Amygdala (tissue), 56 donors: ENCODE data around the gene NES.
A peak's percentile ranks its signal among the peaks of the same experiment; 100 is the strongest.

Experiments
- DNase-seq, 56 donors: peaks; one replicate each; lab custom pipeline; 2025; lab: John Stamatoyannopoulos, UW

NES gene

GRCh38 chr1:156664767-156665411 is 12.3 kb downstream of the NES start:
- DNase-seq = peak in 19 of 56 donors; percentile 18 to 77 (median 37)

- peak in 7 of 56 donors; percentile 8 to 41 (median 25) for DNase-seq
These were observed 13.0 kb downstream of the NES start for GRCh38 chr1:156664046-156664766.

- DNase-seq = peak in 20 of 56 donors; percentile 15 to 57 (median 31)
These were observed 14.0 kb downstream of the NES start for GRCh38 chr1:156663178-156663577.

- DNase-seq = peak in 1 of 56 donors; percentile 23
These were observed 14.5 kb downstream of the NES start for GRCh38 chr1:156662800-156663055.

GRCh38 chr1:156662005-156662799 is 15.0 kb downstream of the NES start:
- DNase-seq = peak in 47 of 56 donors; percentile 22 to 87 (median 58)

- DNase-seq = no peak
These were observed 16.5 kb downstream of the NES start for GRCh38 chr1:156660752-156661112.

- DNase-seq = peak; percentile 49 to 97 (median 85)
These were observed 17.0 kb downstream of the NES start for GRCh38 chr1:156659988-156660751.

GRCh38 chr1:156659661-156659987 is 17.6 kb downstream of the NES start:
- DNase-seq = no peak

- DNase-seq = no peak
These were observed 18.1 kb downstream of the NES start for GRCh38 chr1:156658945-156659574.

- no peak for DNase-seq
These were observed 18.7 kb downstream of the NES start for GRCh38 chr1:156658496-156658895.

- no peak for DNase-seq
These were observed 19.4 kb downstream of the NES start for GRCh38 chr1:156657741-156658319.

GRCh38 chr1:156656806-156657740 is 20.1 kb downstream of the NES start:
- DNase-seq = peak in 53 of 56 donors; percentile 22 to 89 (median 66)

- no peak for DNase-seq
These were observed 21.2 kb downstream of the NES start for GRCh38 chr1:156655904-156656516.

- no peak for DNase-seq
These were observed 21.9 kb downstream of the NES start for GRCh38 chr1:156655151-156655903.

- no peak for DNase-seq
These were observed 22.5 kb downstream of the NES start for GRCh38 chr1:156654700-156655099.

- DNase-seq = no peak
These were observed 24.2 kb downstream of the NES start for GRCh38 chr1:156652992-156653355.

- DNase-seq = no peak
These were observed 24.8 kb downstream of the NES start for GRCh38 chr1:156652131-156652991.
